ENCODE results near the gene NXPH2. TPM values are rescaled to one million over a fixed set of nuclear protein-coding genes. Genes with fewer than 3 reads are reported as not detected.

NXPH2 gene
- total RNA-seq, 4 donors from 2014 or later, result not detected

- H3K27ac ChIP-seq, result no peak overlapping the region
- TF ChIP-seq EP300 (IDR thresholded peaks at IDR 0.05) (no peak), POLR2AphosphoS5 (IDR thresholded peaks at IDR 0.05) (no peak), POLR2A (IDR thresholded peaks at IDR 0.05) (no peak), CTCF (IDR thresholded peaks at IDR 0.05) (no peak)
- no peaks in the 10 kb centered on the region for H3K36me3 ChIP-seq
- ATAC-seq, result no peak
- no peaks in the 10 kb centered on the region for H3K27me3 ChIP-seq
- no peak overlapping the region for H3K4me3 ChIP-seq
- H3K4me1 ChIP-seq, result no peaks in the 10 kb centered on the region
- 46 to 52% methylated on average over 8 to 9 of the region's 9 CpGs for WGBS, 2 donors (ENCODE audit: low coverage in 1 of 2)
- no peaks in the 10 kb centered on the region for H3K9me3 ChIP-seq
Observed at GRCh38 chr2:138640921-138641676, 139.1 kb downstream of the NXPH2 start.

- no peaks in the 10 kb centered on the region for H3K27me3 ChIP-seq
- WGBS, 2 donors (ENCODE audit: low coverage in 1 of 2), result 83 to 100% methylated on average over 2 to 5 of the region's 5 CpGs
- H3K9me3 ChIP-seq, result peaks cover 0 to 8% (median 0%) of the 10 kb centered on the region in 3 donors
- TF ChIP-seq POLR2A (IDR thresholded peaks at IDR 0.05) (no peak), CTCF (IDR thresholded peaks at IDR 0.05) (no peak), POLR2AphosphoS5 (IDR thresholded peaks at IDR 0.05) (no peak), EP300 (IDR thresholded peaks at IDR 0.05) (no peak)
- H3K4me3 ChIP-seq, result no peak overlapping the region
- no peaks in the 10 kb centered on the region for H3K36me3 ChIP-seq
- H3K4me1 ChIP-seq, result no peaks in the 10 kb centered on the region
- ATAC-seq, result no peak
- H3K27ac ChIP-seq, result no peak overlapping the region
Observed at GRCh38 chr2:138637686-138638085, 142.5 kb downstream of the NXPH2 start.

GRCh38 chr2:138637061-138637460 lies 143.1 kb downstream of the NXPH2 start:
- WGBS, 2 donors (ENCODE audit: low coverage in 1 of 2), result 85 to 90% methylated on average over 3 to 4 of the region's 4 CpGs
- no peak for TF ChIP-seq POLR2AphosphoS5 (IDR thresholded peaks at IDR 0.05)
- TF ChIP-seq EP300 (IDR thresholded peaks at IDR 0.05), result no peak
- no peak for TF ChIP-seq POLR2A (IDR thresholded peaks at IDR 0.05)
- no peak for TF ChIP-seq CTCF (IDR thresholded peaks at IDR 0.05)
- H3K4me3 ChIP-seq, result no peak overlapping the region

GRCh38 chr2:138633049-138633448 lies 147.1 kb downstream of the NXPH2 start:
- Histone ChIP-seq H3K9me3 (peaks cover 0 to 8% (median 0%) of the 10 kb centered on the region in 3 donors), H3K27ac (no peak overlapping the region), H3K27me3 (no peaks in the 10 kb centered on the region), H3K4me3 (no peak overlapping the region), H3K4me1 (no peaks in the 10 kb centered on the region), H3K36me3 (no peaks in the 10 kb centered on the region)
- TF ChIP-seq POLR2AphosphoS5 (IDR thresholded peaks at IDR 0.05) (no peak), CTCF (IDR thresholded peaks at IDR 0.05) (no peak), POLR2A (IDR thresholded peaks at IDR 0.05) (no peak), EP300 (IDR thresholded peaks at IDR 0.05) (no peak)
- WGBS, 2 donors (ENCODE audit: low coverage in 1 of 2), result 100% methylated on average over 1 of the region's 1 CpG
- ATAC-seq, result no peak

More at GRCh38 chr2:138637061-138637460, 143.1 kb downstream of the NXPH2 start:
- Histone ChIP-seq H3K27me3 (no peaks in the 10 kb centered on the region), H3K9me3 (peaks cover 0 to 8% (median 0%) of the 10 kb centered on the region in 3 donors), H3K36me3 (no peaks in the 10 kb centered on the region), H3K4me1 (no peaks in the 10 kb centered on the region), H3K27ac (no peak overlapping the region)
- no peak for ATAC-seq

DNA sequence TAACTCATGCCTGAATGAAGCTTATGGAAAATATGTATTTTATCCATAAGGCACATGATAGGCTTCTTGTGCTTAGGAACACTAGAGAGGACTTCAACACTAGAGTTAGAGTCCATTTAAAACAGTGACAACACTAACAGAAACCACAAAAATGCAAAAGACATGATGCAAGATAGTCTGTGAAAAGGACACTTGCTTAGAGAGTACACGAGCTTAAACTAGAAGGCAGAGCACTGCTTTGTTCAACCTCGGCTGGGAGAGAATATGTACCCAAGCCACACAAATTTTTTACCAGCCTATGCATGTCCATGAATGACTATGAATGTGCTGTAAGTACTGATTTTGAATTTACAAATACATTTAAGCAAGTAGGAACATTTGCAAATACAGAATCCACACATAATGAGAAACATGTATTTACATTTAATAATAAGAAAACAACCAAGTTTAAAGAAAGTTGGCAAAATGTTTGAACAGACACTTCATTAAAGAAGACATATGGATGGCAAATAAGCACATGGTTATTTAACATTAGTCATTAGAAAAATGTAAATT lies 148.0 kb downstream of the NXPH2 start:
- no peaks in the 10 kb centered on the region for H3K4me1 ChIP-seq
- H3K27me3 ChIP-seq, result no peaks in the 10 kb centered on the region
- WGBS, 2 donors (ENCODE audit: low coverage in 1 of 2), result 54 to 73% methylated on average over 2 of the region's 2 CpGs
- H3K4me3 ChIP-seq, result no peak overlapping the region
- TF ChIP-seq CTCF (IDR thresholded peaks at IDR 0.05), result no peak
- no peak for TF ChIP-seq POLR2A (IDR thresholded peaks at IDR 0.05)
- TF ChIP-seq POLR2AphosphoS5 (IDR thresholded peaks at IDR 0.05), result no peak
- no peak for TF ChIP-seq EP300 (IDR thresholded peaks at IDR 0.05)
- H3K9me3 ChIP-seq, result peaks cover 0 to 8% (median 0%) of the 10 kb centered on the region in 3 donors
- no peaks in the 10 kb centered on the region for H3K36me3 ChIP-seq
- no peak for ATAC-seq
- H3K27ac ChIP-seq, result no peak overlapping the region
